Loucy (cell line): ENCODE data around the gene UBE2J1.

Experiments
- H2AFZ ChIP-seq: fragments of 200-600 bp; sonication (generic); 2 replicates; pipeline ENCODE4 v1.6.0; 2016; ENCODE audit warnings: antibody characterized with exemption, mild to moderate bottlenecking, low read length, moderate library complexity
- H3F3A ChIP-seq: fragments of 200-600 bp; 2 replicates; pipeline ENCODE4 v1.6.0; 2016; ENCODE audit warnings: antibody characterized with exemption, low read depth, mild to moderate bottlenecking
- H3K27me3 ChIP-seq: fragments of 200-600 bp; sonication (generic); 2 replicates; pipeline ENCODE4 v1.6.1; 2014; ENCODE audit warnings: low read length, mild to moderate bottlenecking; ENCODE audit not compliant: insufficient read depth, poor library complexity, severe bottlenecking
- H3K36me3 ChIP-seq: fragments of 200-600 bp; sonication (generic); 2 replicates; pipeline ENCODE4 v1.6.1; 2016; ENCODE audit warnings: low read length; ENCODE audit not compliant: insufficient read depth
- H3K4me1 ChIP-seq: fragments of 200-600 bp; sonication (generic); 2 replicates; pipeline ENCODE4 v1.5.1; 2014; ENCODE audit warnings: low read length, mild to moderate bottlenecking; ENCODE audit not compliant: insufficient read depth, poor library complexity, severe bottlenecking
- H3K4me2 ChIP-seq: fragments of 200-600 bp; sonication (generic); 2 replicates; pipeline ENCODE4 v1.6.0; 2014; ENCODE audit warnings: antibody characterized with exemption, low read length, low read depth, mild to moderate bottlenecking; ENCODE audit not compliant: poor library complexity, severe bottlenecking
- H3K4me3 ChIP-seq: fragments of 200-600 bp; sonication (generic); 2 replicates; pipeline ENCODE4 v1.5.1; 2014; ENCODE audit warnings: low read length, mild to moderate bottlenecking, mixed read lengths; ENCODE audit not compliant: poor library complexity, severe bottlenecking
- H3K79me2 ChIP-seq: fragments of 200-600 bp; sonication (generic); 2 replicates; pipeline ENCODE4 v1.6.1; 2014; ENCODE audit warnings: low read length; ENCODE audit not compliant: insufficient read depth
- H3K9ac ChIP-seq: fragments of 200-600 bp; sonication (generic); 2 replicates; pipeline ENCODE4 v1.6.0; 2014; ENCODE audit warnings: mild to moderate bottlenecking, low read depth, low read length, moderate library complexity; ENCODE audit not compliant: poor library complexity, severe bottlenecking
- H3K9me2 ChIP-seq: fragments of 200-600 bp; sonication (generic); replicated peaks from 2 replicates; pipeline ENCODE4 v1.6.1; 2016; ENCODE audit warnings: low read depth, low read length, mixed read lengths
- H3K9me3 ChIP-seq: fragments of 200-600 bp; sonication (generic); 2 replicates; pipeline ENCODE4 v1.6.1; 2014; ENCODE audit warnings: mild to moderate bottlenecking, antibody characterized with exemption, low read length, low read depth; ENCODE audit not compliant: insufficient read depth
- H4K20me1 ChIP-seq: fragments of 200-600 bp; sonication (generic); 2 replicates; pipeline ENCODE4 v1.6.0; 2014; ENCODE audit warnings: antibody characterized with exemption, low read length, mild to moderate bottlenecking; ENCODE audit not compliant: insufficient read depth, poor library complexity, severe bottlenecking
- EZH2phosphoT487 ChIP-seq: fragments of 200-600 bp; IDR thresholded peaks from 2 replicates; pipeline ENCODE4 v1.6.1; 2018; ENCODE audit warnings: antibody characterized with exemption, mild to moderate bottlenecking, moderate library complexity, borderline replicate concordance
- TF ChIP-seq, protein P1 (sequence below): fragments of 200-600 bp; sonication (generic); conservative IDR thresholded peaks from 2 replicates; pipeline ENCODE4 v1.5.1; 2014; ENCODE audit warnings: mild to moderate bottlenecking, antibody characterized with exemption, low read length

The UBE2J1 gene

DNA sequence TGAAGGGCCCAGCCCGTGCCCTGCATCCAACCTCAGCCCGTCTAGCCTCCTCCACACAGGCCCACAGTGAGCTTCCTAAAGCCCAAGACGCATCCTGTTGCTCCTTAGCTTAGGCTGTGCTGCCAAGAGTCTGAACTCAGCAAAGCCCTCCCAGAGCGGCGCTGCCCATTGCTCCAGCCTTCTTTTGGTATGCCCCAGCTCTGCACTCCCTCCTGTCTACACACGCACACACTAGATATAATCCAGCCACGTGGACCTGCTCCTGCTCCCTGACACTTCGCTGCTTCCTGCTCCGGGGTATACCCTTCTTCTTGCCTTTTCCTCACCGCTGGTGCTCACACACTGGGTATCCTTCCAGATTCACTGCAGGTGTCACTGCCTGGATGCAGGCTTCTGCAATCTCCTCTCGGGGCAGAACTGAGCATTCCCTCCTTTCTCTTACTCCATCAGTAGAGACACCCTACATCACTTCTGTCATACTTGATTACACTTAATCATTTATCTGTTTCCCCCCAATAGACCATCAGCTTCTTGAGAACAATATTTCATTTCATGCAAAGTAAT lies 61.2 kb downstream of the UBE2J1 start:
- Histone ChIP-seq H3K9me3 (no peaks in the 10 kb centered on the region), H3K9ac (no peak overlapping the region), H3K36me3 (no peaks in the 10 kb centered on the region), H3K27me3 (no peaks in the 10 kb centered on the region), H3F3A (no peaks in the 10 kb centered on the region), H3K4me2 (no peak overlapping the region), H3K4me3 (no peak overlapping the region), H2AFZ (no peak overlapping the region), H3K79me2 (no peaks in the 10 kb centered on the region), H3K9me2 (no peaks in the 10 kb centered on the region), H3K4me1 (no peaks in the 10 kb centered on the region), H4K20me1 (no peaks in the 10 kb centered on the region)
- no peak for TF ChIP-seq EZH2phosphoT487
- TF ChIP-seq, protein P1, sequence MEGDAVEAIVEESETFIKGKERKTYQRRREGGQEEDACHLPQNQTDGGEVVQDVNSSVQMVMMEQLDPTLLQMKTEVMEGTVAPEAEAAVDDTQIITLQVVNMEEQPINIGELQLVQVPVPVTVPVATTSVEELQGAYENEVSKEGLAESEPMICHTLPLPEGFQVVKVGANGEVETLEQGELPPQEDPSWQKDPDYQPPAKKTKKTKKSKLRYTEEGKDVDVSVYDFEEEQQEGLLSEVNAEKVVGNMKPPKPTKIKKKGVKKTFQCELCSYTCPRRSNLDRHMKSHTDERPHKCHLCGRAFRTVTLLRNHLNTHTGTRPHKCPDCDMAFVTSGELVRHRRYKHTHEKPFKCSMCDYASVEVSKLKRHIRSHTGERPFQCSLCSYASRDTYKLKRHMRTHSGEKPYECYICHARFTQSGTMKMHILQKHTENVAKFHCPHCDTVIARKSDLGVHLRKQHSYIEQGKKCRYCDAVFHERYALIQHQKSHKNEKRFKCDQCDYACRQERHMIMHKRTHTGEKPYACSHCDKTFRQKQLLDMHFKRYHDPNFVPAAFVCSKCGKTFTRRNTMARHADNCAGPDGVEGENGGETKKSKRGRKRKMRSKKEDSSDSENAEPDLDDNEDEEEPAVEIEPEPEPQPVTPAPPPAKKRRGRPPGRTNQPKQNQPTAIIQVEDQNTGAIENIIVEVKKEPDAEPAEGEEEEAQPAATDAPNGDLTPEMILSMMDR = no peak

DNA sequence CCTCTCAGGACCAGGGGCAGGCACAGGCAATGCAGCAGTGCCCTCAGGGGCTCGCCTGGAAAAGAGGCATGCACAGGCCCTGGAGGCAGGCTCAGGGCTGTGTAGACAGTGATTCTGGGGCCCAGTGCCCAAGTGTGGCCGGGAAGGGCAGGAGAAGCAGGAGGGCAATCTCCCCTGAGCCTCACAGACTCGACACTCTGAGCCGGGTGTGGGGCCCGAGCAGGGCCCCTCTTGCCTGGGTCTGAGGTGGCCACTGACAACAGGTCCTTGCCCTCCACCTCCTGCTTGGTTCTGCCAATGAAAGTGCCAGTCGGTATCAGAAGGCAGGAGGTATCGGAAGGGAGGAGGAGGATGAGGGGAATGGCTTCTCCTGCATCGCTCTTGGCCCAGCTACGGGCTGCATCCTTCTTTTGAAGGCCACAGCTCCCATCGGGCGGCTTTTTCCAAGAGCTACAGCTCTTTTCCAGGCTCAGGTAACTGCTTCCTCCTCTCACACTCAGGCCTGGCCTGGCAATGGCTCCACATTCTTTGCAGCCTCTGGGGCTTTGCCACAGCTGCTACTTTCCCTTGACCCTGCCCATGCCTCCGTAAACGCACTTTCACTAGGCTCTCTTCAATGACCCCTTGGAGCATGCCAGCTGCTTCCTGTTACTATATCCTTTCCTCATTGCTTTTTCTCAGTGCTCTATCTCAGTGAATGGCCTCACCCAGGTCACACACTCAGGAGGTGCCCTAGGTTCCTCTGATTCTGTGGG lies 61.9 kb downstream of the UBE2J1 start:
- Histone ChIP-seq H3K4me2 (no peak overlapping the region), H3K9ac (no peak overlapping the region), H3K9me2 (no peaks in the 10 kb centered on the region), H3K79me2 (no peaks in the 10 kb centered on the region), H3F3A (no peaks in the 10 kb centered on the region), H3K4me3 (no peak overlapping the region), H3K4me1 (no peaks in the 10 kb centered on the region), H4K20me1 (no peaks in the 10 kb centered on the region), H2AFZ (no peak overlapping the region; the same call in 1 of the 2 replicates), H3K36me3 (no peaks in the 10 kb centered on the region), H3K9me3 (no peaks in the 10 kb centered on the region), H3K27me3 (no peaks in the 10 kb centered on the region)
- TF ChIP-seq, protein P1 = no peak
- no peak for TF ChIP-seq EZH2phosphoT487

DNA sequence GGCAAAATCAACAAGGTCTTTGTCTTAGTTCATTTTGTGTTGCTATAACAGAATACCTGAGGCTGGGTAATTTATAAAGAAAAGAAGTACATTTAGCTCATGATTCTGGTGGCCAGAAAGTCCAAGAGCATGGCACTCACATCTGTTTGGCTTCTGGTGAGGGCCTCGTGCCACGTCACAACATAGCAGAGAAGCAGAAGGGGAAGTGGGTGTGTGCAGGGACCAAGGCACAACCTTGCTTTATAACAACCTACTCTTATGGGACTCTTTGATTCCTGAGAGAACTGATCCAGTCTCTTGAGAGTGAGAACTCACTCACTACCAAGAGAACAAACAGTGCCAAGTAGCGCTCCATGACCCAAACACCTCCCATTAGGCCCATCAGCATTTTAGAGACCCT lies 62.8 kb downstream of the UBE2J1 start:
- no peaks in the 10 kb centered on the region for H4K20me1 ChIP-seq
- no peaks in the 10 kb centered on the region for H3K9me3 ChIP-seq
- no peaks in the 10 kb centered on the region for H3K36me3 ChIP-seq
- no peak overlapping the region for H3K4me3 ChIP-seq
- H3K9ac ChIP-seq = no peak overlapping the region
- H3K27me3 ChIP-seq = no peaks in the 10 kb centered on the region
- TF ChIP-seq EZH2phosphoT487 = no peak
- TF ChIP-seq, protein P1 = no peak
- H3K9me2 ChIP-seq = no peaks in the 10 kb centered on the region
- H3K4me1 ChIP-seq = no peaks in the 10 kb centered on the region
- no peaks in the 10 kb centered on the region for H3K79me2 ChIP-seq
- no peaks in the 10 kb centered on the region for H3F3A ChIP-seq
- no peak overlapping the region for H3K4me2 ChIP-seq
- H2AFZ ChIP-seq = no peak overlapping the region; the same call in 1 of the 2 replicates
